H1 (cell line): Measurements from ENCODE around the gene PPAN. TPM values are rescaled to one million over a fixed set of nuclear protein-coding genes. Genes with fewer than 3 reads are reported as not detected.

Source experiments
- CEBPB ChIP-seq: IDR thresholded peaks from 2 replicates; pipeline ENCODE4 v1.6.1; 2012; ENCODE audit warnings: low read depth, low read length
- CTCF ChIP-seq, 3 experiments: IDR thresholded peaks; 1 replicate in 2 of 3; 2 replicates in 1 of 3; pipeline versions ENCODE4 v1.5.1 to v1.6.1; 2011; ENCODE audit warnings: low read length in 3 of 3, mild to moderate bottlenecking in 3 of 3, inconsistent platforms in 2 of 3, low read depth in 1 of 3, moderate library complexity in 1 of 3; ENCODE audit not compliant: insufficient read depth in 1 of 3; ENCODE audit errors: control extremely low read depth in 1 of 3
- KDM4A ChIP-seq: IDR thresholded peaks from one replicate; pipeline ENCODE4 v1.7.1; 2012; ENCODE audit warnings: low read depth, mild to moderate bottlenecking, moderate library complexity, low read length, inconsistent platforms; ENCODE audit not compliant: severe bottlenecking
- KDM5A ChIP-seq: fragments of 200-600 bp; IDR thresholded peaks from 2 replicates; pipeline ENCODE4 v1.7.1; 2012; ENCODE audit warnings: mild to moderate bottlenecking, low read length, inconsistent platforms, mixed read lengths
- RAD21 ChIP-seq, 2 experiments: IDR thresholded peaks in 1 of 2; conservative IDR thresholded peaks in 1 of 2; 2 replicates each; pipeline ENCODE4 v1.6.1; 2011; ENCODE audit warnings: low read depth in 2 of 2, low read length in 2 of 2, improper control_type of control experiment in 1 of 2, inconsistent platforms in 1 of 2, mild to moderate bottlenecking in 1 of 2, moderate library complexity in 1 of 2
- SRF ChIP-seq: IDR thresholded peaks from 2 replicates; pipeline ENCODE4 v1.6.1; 2011; ENCODE audit warnings: mild to moderate bottlenecking, low read depth, low read length, moderate library complexity
- SUZ12 ChIP-seq: fragments of 200-600 bp; sonication (generic); IDR thresholded peaks from 2 replicates; pipeline ENCODE4 v1.6.1; 2012; ENCODE audit warnings: mild to moderate bottlenecking, inconsistent platforms, low read length, moderate library complexity, mixed read lengths
- TCF12 ChIP-seq: IDR thresholded peaks from 2 replicates; pipeline ENCODE4 v1.6.1; 2011; ENCODE audit warnings: low read depth, mild to moderate bottlenecking, low read length
- polyA plus RNA-seq, 7 experiments: library from polyadenylated mRNA; depleted of rRNA in 3 of 7; stranded (reverse) in 5 of 7; unstranded in 2 of 7; fragments of >200 nt in 5 of 7; fragments of 200-250 nt in 2 of 7; gene quantifications; 1 replicate in 5 of 7; 2 replicates in 1 of 7; 4 replicates in 1 of 7; pipeline versions ENCODE4 v1.2.1 to v1.2.3, GENCODE V29; 2011 to 2013; ENCODE audit warnings: missing spikeins in 2 of 7, mixed read lengths in 2 of 7
- total RNA-seq: library from RNA; stranded (reverse); fragmentation: NEBNext Ultra II Directional; extraction: Animal tissue kit (Norgen Biotek cat#: 25700); gene quantifications from 2 replicates; pipeline ENCODE4 v1.2.1, GENCODE V29; 2021

The PPAN gene
- total and polyA plus RNA-seq, 2 of the 8 experiments (the other 6 are each of a cell fraction or from before 2014, with no cell fraction given): 48.8 to 74.4 TPM

- TF ChIP-seq CTCF (IDR thresholded peaks at IDR 0.05; ENCODE audit: control extremely low read depth in 1 of 3, insufficient read depth in 1 of 3, low read depth in 1 of 3, low read length in 3 of 3) (no peak), SRF (no peak), KDM4A (no peak), KDM5A (no peak), TCF12 (no peak), SUZ12 (no peak), RAD21 (IDR thresholded peaks at IDR 0.05 in 1 of 2, conservative IDR thresholded peaks at IDR 0.05 in 1 of 2; ENCODE audit: low read depth in 2 of 2, low read length in 2 of 2) (no peak), CEBPB (no peak)
These were observed 19.5 kb upstream of the PPAN start (continued) for GRCh38 chr19:10086591-10087192.
